ENCODE measurements around the gene ATP6V0A1.
"Not testable (repeated sequence)": the region's sequence is repeated elsewhere in the genome, so short reads cannot be mapped to it uniquely, and the experiment has no call there.

The ATP6V0A1 gene

GRCh38 chr17:42438600-42439567, 19.8 kb upstream of the ATP6V0A1 start:
- DNase-seq: no peak

DNA sequence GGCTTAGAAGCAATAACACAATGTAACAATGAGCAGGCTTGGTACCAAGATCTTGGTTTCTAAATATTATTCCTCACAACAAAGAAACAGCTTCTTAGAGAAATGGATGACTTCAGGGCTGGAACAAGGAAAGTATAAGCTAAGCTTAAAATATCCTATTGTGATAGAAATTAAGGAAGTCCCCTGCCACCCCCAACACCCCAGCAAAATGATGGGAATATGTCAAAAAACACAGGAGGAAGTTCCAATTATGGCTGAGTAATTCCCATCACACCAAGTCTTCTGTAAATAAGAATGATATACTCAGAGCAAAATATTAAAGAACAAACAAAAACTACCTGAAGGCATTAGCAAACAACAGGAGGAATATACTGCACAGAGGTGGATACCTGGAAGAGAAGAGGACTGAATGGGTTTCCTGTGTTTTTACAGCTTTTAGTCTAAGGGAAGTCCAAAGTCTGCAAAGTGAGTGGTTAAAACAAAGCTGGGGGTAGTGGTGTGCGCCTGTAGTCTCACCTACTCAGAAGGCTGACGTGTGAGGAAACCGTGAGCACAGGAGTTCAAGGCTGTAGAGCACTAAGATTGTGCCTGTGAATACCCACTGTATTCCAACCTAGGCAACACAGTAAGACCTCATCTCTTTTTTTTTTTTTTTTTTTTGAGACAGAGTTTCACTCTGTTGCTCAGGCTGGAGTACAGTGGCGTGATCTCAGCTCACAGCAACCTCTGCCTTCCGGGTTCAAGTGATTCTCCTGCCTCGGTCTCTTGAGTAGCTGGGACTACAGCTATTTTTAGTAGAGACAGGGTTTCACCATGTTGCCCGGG, 17.1 kb upstream of the ATP6V0A1 start:
- DNase-seq: no peak

- no peak for DNase-seq
Measured at GRCh38 chr17:42442196-42442565, 16.5 kb upstream of the ATP6V0A1 start.

- not testable (repeated sequence) for DNase-seq
Measured at GRCh38 chr17:42449176-42449575, 9.5 kb upstream of the ATP6V0A1 start.

GRCh38 chr17:42449838-42450237, 8.8 kb upstream of the ATP6V0A1 start:
- not testable (repeated sequence) for DNase-seq

GRCh38 chr17:42451270-42451669, 7.4 kb upstream of the ATP6V0A1 start:
- DNase-seq: not testable (repeated sequence)

DNA sequence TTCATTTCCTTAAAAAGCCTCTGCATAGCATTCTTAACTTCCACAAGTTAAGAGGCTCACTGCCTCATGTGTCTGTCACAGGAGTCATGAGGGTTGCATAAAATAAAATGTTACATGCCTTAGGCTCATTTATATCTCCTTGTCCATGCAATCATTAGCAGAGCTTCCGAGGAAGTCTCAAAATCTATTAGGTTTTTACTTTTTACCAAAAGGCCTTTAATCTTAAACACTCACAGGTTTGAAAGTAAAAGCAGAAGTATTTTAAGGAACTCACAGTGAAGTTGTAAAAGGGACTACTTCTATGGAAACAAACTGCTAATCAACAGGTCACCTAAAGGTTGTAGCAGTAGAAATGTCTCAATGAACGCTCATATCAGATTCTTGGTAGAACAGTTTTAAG, 5.2 kb upstream of the ATP6V0A1 start:
- DNase-seq: no peak

DNA sequence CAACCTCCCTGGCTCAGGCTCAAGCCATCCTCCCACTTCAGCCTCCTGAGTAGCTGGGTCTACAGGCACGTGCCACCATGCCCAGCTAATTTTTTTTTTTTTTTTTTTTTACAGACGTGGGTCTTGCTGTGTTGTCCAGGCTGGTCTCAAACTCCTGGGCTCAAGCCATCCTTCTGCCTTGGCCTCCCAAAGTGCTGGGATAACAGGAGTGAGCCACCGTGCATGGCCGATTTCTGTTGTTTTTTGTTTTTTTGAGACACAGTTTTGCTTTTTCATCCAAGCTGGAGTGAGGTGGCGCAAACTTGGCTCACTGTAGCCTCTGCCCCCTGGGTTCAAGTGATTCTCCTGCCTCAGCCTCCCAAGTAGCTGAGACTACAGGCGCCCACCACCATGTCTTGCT, 3.7 kb upstream of the ATP6V0A1 start:
- DNase-seq: not testable (repeated sequence)

DNA sequence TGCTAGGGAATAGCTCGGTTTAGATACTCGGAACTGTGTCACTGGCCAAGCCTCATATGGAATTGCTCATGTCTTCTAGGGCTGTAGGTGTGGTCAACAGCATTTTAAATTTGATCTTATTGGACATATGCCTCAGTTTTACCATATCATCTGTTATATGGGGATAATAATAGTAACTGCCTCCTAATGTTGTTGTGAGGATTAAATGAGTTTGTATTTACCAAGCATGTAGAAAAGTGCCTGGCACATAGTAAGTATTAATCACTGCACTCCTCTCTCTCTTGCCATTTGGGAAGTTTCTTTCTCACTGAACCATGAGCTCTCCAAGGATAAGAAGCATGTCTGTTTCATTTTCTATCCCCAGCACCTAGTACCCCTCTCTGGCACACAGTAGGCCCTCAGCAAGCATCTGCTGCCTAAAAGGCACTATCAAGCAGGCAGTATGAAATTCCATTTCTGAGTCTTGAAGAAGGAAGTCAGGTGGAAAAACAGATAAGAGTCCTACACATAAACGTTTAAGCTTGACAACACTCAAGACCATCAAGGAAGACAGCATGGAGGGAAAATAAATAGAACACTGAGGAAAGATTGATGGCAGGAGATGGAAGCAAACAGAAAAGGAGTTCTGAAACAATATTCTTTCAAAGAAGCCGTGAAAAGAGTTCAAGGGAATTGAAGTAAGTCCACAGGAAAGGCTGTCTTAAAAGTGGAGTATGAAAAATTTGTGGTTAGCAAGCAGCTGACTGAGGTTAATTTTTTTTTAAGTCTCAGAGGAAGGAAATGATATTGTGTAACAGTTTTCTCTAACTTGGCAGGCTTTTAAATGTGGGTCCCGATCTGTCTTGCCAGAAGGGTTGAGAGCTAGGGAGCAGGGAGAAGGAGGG, 2.2 kb upstream of the ATP6V0A1 start:
- peak; percentile 83 for DNase-seq

DNA sequence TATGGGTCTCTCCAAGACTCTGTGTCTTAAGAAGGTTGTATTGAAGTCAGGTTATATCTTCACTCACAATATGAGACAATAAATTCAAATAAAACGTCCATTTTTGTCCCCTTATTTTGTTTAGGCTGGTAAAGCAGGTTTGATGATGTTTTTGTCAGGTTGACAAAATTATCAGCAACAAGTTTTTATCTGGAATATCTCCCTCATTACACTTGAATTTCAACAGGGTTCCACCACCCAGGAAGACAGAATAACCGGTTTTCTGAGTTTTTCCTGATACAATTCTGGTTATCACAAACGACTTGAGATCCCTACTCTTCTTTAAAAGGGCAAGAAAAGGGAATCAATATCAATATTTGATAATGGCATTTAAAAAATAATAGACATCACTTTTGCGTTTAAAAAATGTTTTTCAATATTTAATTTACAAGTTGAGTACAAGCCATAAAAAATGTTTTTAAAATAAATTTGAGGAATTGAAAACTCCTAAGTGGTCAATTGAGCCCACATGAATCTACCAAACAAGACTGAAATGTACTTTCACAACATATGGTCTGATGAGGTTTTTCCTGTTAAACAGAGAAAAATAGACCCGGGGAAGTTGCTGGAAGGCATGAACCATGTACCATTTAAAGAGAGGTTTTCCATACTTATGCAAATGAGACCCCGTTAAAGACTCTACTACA, 1.4 kb upstream of the ATP6V0A1 start:
- DNase-seq: peak; percentile 12

- peak; percentile 48 for DNase-seq
Measured at GRCh38 chr17:42459256-42459800, 650 bp downstream of the ATP6V0A1 start.

GRCh38 chr17:42459801-42460281, 1.2 kb downstream of the ATP6V0A1 start:
- peak; percentile 54 for DNase-seq

DNA sequence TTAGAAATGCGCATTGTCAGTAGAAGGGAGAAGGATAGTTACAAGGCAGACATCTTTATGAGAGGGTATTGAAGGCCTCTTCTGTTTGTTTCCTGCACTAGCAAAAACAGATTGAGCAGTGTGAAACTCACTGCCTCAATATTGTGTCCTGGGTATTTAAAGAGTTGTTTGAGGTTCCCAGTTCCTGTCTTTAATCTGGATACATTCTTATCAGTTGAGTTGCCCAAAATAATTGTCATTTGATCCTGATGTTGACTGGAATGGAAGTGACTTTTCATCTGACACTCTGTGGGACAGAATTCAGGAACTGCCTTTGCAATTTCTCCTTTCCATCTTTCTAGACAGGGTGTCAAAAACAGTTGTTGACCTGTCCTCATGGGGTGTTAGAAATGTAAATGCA, 1.7 kb downstream of the ATP6V0A1 start:
- DNase-seq: no peak

GRCh38 chr17:42463976-42464400, 5.3 kb downstream of the ATP6V0A1 start:
- DNase-seq: no peak

- no peak for DNase-seq
Measured at GRCh38 chr17:42467889-42468288, 9.2 kb downstream of the ATP6V0A1 start.

DNA sequence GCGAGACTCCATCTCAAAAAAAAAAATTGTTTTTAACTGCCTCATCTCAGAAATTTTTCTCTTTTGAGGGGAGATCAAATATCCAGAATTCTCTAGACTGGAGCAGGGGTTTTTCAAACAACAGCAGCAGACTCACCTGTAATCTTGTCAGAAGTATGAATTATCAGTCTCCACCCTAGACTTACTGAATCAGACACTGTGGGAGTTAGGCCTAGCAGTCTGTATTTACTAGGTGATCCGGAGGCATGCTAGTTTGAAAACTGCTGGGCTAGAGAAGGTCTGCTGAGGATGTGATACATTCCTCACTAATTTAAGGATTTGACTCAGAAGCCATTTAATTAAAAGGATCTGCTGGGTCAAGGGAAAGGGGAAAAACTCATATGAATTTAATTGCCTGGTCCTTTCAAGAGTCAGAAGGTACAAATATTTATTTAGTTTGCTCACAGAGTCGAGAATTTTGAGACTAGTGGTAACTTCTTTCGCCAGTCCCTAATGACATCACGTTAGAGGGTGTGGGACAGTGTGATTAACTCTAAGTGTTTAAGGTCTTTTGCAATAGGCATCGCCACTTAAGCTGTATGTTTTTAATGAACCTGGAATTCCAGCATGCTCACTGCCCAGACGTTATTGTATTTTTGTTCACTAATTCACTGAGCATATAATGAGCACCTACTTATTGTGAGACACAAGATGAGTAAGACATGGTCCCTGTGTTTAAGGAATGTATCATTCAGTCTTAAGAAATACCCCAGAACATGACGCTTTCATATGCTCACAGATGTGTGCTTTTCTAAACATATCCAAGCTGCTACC, 14.2 kb downstream of the ATP6V0A1 start:
- peak; percentile 89 for DNase-seq

DNA sequence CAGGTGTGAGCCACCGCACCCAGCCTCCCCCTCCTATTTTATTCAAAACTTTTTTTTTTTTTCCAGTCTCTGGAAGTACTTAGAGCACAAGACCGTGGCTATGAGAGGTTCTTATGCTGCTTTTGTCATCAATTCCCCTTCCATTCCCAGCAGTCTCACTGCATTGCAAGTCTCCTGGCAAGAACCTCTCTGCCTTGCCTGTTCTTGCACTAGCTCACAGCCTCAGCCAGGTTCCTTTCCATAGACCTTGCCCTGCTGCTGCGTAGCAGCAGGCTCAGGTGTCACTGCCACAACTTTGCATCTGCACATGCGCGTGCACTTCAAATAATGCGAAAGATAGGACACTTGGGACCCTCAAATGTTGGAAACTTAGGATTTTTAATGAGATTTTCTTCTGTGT, 15.6 kb downstream of the ATP6V0A1 start:
- DNase-seq: no peak

DNA sequence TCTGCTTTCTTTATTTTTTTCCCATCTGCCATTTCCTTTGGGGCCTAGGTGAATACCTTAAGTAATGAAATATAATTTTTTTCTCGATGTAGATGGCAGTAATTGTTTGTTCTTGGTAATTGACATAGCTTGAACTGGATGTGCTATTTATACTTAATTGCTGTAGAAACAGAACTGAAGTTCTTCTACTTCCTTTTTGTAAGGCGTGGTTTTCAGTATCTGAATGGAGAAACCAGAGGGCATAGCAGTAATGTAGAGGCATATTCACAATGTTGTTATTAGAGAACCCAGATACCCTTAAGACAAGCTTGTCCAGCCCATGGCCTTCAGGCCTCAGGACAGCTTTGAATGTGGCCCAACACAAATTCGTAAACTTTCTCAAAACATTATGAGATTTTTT, 16.4 kb downstream of the ATP6V0A1 start:
- DNase-seq: no peak

DNA sequence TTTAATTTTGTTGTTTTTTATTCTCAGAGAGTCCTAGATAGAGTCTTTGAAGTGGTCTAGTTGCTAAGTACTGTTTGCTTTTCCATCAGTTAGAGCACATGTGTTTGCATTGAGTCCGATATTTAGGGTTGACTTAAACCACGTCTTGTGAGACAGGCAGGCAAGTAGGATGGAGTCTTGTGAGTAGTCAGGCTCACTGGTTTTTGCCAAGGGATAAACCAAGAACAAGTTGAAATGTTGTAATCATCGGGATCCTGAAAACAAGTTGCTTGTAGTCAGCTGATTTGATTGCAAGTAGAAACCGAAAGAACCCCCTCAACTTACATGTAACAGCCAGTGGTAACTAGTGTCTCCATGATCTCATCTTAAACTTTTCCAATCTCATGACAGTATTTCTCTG, 17.2 kb downstream of the ATP6V0A1 start:
- no peak for DNase-seq

DNA sequence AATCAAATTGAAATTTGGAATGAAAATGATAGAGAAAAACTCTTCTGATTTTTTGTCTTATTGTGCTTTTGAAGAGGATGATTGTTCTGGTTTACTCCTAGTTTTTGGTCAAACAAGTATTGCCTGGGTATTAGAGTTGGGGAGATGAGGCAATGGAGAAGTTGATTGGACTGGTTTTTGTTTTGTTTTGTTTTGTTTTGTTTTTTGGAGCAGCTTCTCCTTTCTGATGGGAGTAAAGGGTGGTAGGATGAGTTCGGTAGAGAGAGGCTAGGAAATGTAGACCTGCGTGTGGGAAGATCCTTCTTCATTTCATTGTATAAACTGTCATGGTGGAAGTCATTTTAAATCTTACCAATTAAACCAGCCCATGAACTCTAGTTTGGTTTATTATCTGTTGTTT, 17.7 kb downstream of the ATP6V0A1 start:
- DNase-seq: no peak
